ENCODE results near the gene STAT5B. TPM values are rescaled to one million over a fixed set of nuclear protein-coding genes. Genes with fewer than 3 reads are reported as not detected.
A peak's percentile ranks its signal among the peaks of the same experiment; 100 is the strongest.

The STAT5B gene
- total and polyA plus RNA-seq, 2 of the 13 experiments (the other 11 are each of a cell fraction or from before 2014, with no cell fraction given): 21.0 to 42.8 TPM

DNA sequence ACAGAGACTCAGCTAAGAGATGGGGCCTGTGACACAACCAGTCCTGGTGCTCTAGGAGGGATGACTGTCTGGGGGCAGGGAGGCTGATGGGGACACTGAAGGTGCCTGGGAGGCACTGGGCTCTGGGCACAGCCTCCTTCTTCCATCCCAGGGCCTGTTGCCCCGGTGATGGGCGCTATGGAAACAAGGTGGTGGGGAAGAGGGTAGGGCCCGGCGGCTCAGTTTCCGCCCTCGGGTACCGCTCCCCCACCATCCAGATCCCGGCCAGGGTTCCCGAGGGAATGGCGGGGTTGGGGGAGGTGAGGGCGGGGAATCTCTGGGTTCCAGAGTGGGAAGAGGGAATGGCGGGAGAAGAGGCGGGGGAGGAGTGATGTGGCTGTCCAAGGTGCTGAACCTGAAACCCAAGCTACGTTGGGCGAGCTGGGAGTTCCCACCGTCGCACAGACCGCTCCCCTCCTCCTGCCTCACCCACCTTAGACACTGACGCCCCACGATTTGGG, 96.2 kb downstream of the STAT5B start (continued):
- TF ChIP-seq, protein P1, sequence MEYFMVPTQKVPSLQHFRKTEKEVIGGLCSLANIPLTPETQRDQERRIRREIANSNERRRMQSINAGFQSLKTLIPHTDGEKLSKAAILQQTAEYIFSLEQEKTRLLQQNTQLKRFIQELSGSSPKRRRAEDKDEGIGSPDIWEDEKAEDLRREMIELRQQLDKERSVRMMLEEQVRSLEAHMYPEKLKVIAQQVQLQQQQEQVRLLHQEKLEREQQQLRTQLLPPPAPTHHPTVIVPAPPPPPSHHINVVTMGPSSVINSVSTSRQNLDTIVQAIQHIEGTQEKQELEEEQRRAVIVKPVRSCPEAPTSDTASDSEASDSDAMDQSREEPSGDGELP (IDR thresholded peaks at IDR 0.05; ENCODE audit: borderline replicate concordance, low read depth): no peak
- TF ChIP-seq, protein P2, sequence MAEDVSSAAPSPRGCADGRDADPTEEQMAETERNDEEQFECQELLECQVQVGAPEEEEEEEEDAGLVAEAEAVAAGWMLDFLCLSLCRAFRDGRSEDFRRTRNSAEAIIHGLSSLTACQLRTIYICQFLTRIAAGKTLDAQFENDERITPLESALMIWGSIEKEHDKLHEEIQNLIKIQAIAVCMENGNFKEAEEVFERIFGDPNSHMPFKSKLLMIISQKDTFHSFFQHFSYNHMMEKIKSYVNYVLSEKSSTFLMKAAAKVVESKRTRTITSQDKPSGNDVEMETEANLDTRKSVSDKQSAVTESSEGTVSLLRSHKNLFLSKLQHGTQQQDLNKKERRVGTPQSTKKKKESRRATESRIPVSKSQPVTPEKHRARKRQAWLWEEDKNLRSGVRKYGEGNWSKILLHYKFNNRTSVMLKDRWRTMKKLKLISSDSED (CRISPR knock-in tag; IDR thresholded peaks at IDR 0.05): no peak
- TF ChIP-seq, protein P3, sequence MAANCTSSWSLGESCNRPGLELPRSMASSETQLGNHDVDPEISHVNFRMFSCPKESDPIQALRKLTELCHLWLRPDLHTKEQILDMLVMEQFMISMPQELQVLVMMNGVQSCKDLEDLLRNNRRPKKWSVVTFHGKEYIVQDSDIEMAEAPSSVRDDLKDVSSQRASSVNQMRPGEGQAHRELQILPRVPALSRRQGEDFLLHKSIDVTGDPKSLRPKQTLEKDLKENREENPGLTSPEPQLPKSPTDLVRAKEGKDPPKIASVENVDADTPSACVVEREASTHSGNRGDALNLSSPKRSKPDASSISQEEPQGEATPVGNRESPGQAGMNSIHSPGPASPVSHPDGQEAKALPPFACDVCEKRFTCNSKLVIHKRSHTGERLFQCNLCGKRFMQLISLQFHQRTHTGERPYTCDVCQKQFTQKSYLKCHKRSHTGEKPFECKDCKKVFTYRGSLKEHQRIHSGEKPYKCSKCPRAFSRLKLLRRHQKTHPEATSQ (CRISPR knock-in tag; IDR thresholded peaks at IDR 0.05; ENCODE audit: borderline replicate concordance): 0 out of 2 replicates have a peak, but pooled peaks have one; percentile 28
- TF ChIP-seq, protein P4, sequence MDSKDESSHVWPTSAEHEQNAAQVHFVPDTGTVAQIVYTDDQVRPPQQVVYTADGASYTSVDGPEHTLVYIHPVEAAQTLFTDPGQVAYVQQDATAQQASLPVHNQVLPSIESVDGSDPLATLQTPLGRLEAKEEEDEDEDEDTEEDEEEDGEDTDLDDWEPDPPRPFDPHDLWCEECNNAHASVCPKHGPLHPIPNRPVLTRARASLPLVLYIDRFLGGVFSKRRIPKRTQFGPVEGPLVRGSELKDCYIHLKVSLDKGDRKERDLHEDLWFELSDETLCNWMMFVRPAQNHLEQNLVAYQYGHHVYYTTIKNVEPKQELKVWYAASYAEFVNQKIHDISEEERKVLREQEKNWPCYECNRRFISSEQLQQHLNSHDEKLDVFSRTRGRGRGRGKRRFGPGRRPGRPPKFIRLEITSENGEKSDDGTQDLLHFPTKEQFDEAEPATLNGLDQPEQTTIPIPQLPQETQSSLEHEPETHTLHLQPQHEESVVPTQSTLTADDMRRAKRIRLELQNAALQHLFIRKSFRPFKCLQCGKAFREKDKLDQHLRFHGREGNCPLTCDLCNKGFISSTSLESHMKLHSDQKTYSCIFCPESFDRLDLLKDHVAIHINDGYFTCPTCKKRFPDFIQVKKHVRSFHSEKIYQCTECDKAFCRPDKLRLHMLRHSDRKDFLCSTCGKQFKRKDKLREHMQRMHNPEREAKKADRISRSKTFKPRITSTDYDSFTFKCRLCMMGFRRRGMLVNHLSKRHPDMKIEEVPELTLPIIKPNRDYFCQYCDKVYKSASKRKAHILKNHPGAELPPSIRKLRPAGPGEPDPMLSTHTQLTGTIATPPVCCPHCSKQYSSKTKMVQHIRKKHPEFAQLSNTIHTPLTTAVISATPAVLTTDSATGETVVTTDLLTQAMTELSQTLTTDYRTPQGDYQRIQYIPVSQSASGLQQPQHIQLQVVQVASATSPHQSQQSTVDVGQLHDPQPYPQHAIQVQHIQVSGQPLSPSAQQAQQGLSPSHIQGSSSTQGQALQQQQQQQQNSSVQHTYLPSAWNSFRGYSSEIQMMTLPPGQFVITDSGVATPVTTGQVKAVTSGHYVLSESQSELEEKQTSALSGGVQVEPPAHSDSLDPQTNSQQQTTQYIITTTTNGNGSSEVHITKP (CRISPR knock-in tag; IDR thresholded peaks at IDR 0.05; ENCODE audit: low read depth): 0 out of 2 replicates have a peak, but pooled peaks have one; percentile 46
- TF ChIP-seq ISX (CRISPR knock-in tag; conservative IDR thresholded peaks at IDR 0.05): peak; percentile 93
- no peak for TF ChIP-seq ATRX (CRISPR knock-in tag; IDR thresholded peaks at IDR 0.05; ENCODE audit: borderline replicate concordance)
- 0 out of 2 replicates have a peak, but pooled peaks have one; percentile 33 for TF ChIP-seq NFE2 (CRISPR knock-in tag; IDR thresholded peaks at IDR 0.05)
- TF ChIP-seq ZNF781 (CRISPR knock-in tag; IDR thresholded peaks at IDR 0.05; ENCODE audit: borderline replicate concordance, not compliant biosample characterization): peak; percentile 93
- no peak for TF ChIP-seq TARDBP (CRISPR knock-in tag; IDR thresholded peaks at IDR 0.05)
- no peak for TF ChIP-seq FIP1L1 (IDR thresholded peaks at IDR 0.05; ENCODE audit: borderline replicate concordance, insufficient read depth, low read depth, low read length)
- TF ChIP-seq ZNF747 (CRISPR knock-in tag; IDR thresholded peaks at IDR 0.05; ENCODE audit: borderline replicate concordance): 0 out of 2 replicates have a peak, but pooled peaks have one; percentile 70
- TF ChIP-seq ZNF891 (CRISPR knock-in tag; IDR thresholded peaks at IDR 0.05): peak; percentile 89; the same call in 1 of the 2 replicates
- peak; percentile 90 for TF ChIP-seq ZNF883 (CRISPR knock-in tag; IDR thresholded peaks at IDR 0.05; ENCODE audit: not compliant biosample characterization)
- peak; percentile 84; the same call in 1 of the 2 replicates for TF ChIP-seq XBP1 (CRISPR knock-in tag; IDR thresholded peaks at IDR 0.05)
- TF ChIP-seq ZFYVE20 (CRISPR knock-in tag; IDR thresholded peaks at IDR 0.05; ENCODE audit: borderline replicate concordance, low read depth): peak; percentile 90; the same call in 1 of the 2 replicates
- peak; percentile 98 for TF ChIP-seq HOXA5 (CRISPR knock-in tag; IDR thresholded peaks at IDR 0.05)
- TF ChIP-seq MYC (CRISPR knock-in tag; IDR thresholded peaks at IDR 0.05; ENCODE audit: borderline replicate concordance): peak; percentile 60; the same call in 1 of the 2 replicates
- TF ChIP-seq, protein P5, sequence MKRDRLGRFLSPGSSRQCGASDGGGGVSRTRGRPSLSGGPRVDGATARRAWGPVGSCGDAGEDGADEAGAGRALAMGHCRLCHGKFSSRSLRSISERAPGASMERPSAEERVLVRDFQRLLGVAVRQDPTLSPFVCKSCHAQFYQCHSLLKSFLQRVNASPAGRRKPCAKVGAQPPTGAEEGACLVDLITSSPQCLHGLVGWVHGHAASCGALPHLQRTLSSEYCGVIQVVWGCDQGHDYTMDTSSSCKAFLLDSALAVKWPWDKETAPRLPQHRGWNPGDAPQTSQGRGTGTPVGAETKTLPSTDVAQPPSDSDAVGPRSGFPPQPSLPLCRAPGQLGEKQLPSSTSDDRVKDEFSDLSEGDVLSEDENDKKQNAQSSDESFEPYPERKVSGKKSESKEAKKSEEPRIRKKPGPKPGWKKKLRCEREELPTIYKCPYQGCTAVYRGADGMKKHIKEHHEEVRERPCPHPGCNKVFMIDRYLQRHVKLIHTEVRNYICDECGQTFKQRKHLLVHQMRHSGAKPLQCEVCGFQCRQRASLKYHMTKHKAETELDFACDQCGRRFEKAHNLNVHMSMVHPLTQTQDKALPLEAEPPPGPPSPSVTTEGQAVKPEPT (CRISPR knock-in tag; IDR thresholded peaks at IDR 0.05; ENCODE audit: low read depth): peak; percentile 80
- no peak for TF ChIP-seq ZKSCAN8 (CRISPR knock-in tag; IDR thresholded peaks at IDR 0.05; ENCODE audit: borderline replicate concordance)
- TF ChIP-seq ZNF441 (CRISPR knock-in tag; IDR thresholded peaks at IDR 0.05; ENCODE audit: borderline replicate concordance): peak; percentile 93
